Natural killer cell (primary cell): ENCODE data around the gene ECE1. TPM values are rescaled to one million over a fixed set of nuclear protein-coding genes. Genes with fewer than 3 reads are reported as not detected.

Source experiments
- ATAC-seq, 3 donors: fragments of 150-1000 bp in 2 of 3; fragments of 200-7000 bp in 1 of 3; cut with Tn5 transposase; 1 replicate in 1 of 3; 2 replicates in 2 of 3; pipeline ENCODE4 v1.10.0; 2021; ENCODE audit warnings: mild to moderate bottlenecking in 2 of 3, moderate library complexity in 2 of 3
- DNase-seq, 2 donors: peaks; one replicate each; pipeline versions ENCODE4 v3.0.0 to v3.0.0-alpha.2; 2013 to 2021; ENCODE audit warnings: mixed read lengths in 1 of 2
- H3K27ac ChIP-seq: one replicate; pipeline ENCODE4 v1.5.1; 2013; ENCODE audit warnings: mild to moderate bottlenecking, low read length
- H3K27me3 ChIP-seq: one replicate; pipeline ENCODE4 v1.6.1; 2013; ENCODE audit warnings: low read length; ENCODE audit not compliant: control insufficient read depth, insufficient read depth
- H3K36me3 ChIP-seq: one replicate; pipeline ENCODE4 v1.6.1; 2013; ENCODE audit warnings: low read length; ENCODE audit not compliant: control insufficient read depth, insufficient read depth
- H3K4me1 ChIP-seq: one replicate; pipeline ENCODE4 v1.6.1; 2013; ENCODE audit warnings: low read length; ENCODE audit not compliant: control insufficient read depth, insufficient read depth
- H3K4me3 ChIP-seq: one replicate; pipeline ENCODE4 v1.5.1; 2013; ENCODE audit warnings: low read length
- H3K9me3 ChIP-seq: one replicate; pipeline ENCODE4 v1.6.1; 2013; ENCODE audit warnings: low read length; ENCODE audit not compliant: control insufficient read depth, insufficient read depth
- H3K27ac Mint-ChIP-seq, 2 donors: one replicate each; pipeline ENCODE4 v1.8.0; 2022; ENCODE audit warnings: mild to moderate bottlenecking in 2 of 2, mixed read lengths in 2 of 2, moderate library complexity in 1 of 2
- H3K27me3 Mint-ChIP-seq, 2 donors: one replicate each; pipeline ENCODE4 v1.8.0; 2022; ENCODE audit warnings: low read depth in 2 of 2, mixed read lengths in 2 of 2
- H3K36me3 Mint-ChIP-seq: one replicate; pipeline ENCODE4 v1.8.0; 2022; ENCODE audit warnings: mixed read lengths
- H3K4me1 Mint-ChIP-seq, 2 donors: one replicate each; pipeline ENCODE4 v1.8.0; 2022; ENCODE audit warnings: mixed read lengths in 2 of 2
- H3K4me3 Mint-ChIP-seq: one replicate; pipeline ENCODE4 v1.8.0; 2022; ENCODE audit warnings: mild to moderate bottlenecking, moderate library complexity, mixed read lengths
- H3K9me3 Mint-ChIP-seq, 2 donors: one replicate each; pipeline ENCODE4 v1.8.0; 2022; ENCODE audit warnings: mixed read lengths in 2 of 2
- WGBS: methylation state at CpG from one replicate; pipeline ENCODE4 v1.1.7; 2013; ENCODE audit warnings: missing lambda C conversion rate; ENCODE audit not compliant: insufficient coverage; 5-methylcytosine and 5-hydroxymethylcytosine counted together
- intact Hi-C: fragments of 100-400 bp; cut with micrococcal nuclease; formaldehyde crosslinking; loops from one replicate; pipeline ENCODE4 v1.14.2; 2022
- total RNA-seq, 4 donors: library from RNA; stranded (reverse); fragments of 120-200 nt in 1 of 4; gene quantifications; one replicate each; pipeline versions ENCODE4 v1.2.3 to v1.2.4, GENCODE V29; 2013 to 2022
- TF ChIP-seq, protein P1 (sequence below): fragments of 200-600 bp; IDR thresholded peaks from one replicate; pipeline ENCODE4 v1.8.0; 2022; ENCODE audit warnings: antibody characterized with exemption

Gene ECE1
- total RNA-seq, 3 donors from 2014 or later (not counting 1 experiment from before 2014, with no cell fraction given): 47.2 to 70.1 (median 50.7) TPM

DNA sequence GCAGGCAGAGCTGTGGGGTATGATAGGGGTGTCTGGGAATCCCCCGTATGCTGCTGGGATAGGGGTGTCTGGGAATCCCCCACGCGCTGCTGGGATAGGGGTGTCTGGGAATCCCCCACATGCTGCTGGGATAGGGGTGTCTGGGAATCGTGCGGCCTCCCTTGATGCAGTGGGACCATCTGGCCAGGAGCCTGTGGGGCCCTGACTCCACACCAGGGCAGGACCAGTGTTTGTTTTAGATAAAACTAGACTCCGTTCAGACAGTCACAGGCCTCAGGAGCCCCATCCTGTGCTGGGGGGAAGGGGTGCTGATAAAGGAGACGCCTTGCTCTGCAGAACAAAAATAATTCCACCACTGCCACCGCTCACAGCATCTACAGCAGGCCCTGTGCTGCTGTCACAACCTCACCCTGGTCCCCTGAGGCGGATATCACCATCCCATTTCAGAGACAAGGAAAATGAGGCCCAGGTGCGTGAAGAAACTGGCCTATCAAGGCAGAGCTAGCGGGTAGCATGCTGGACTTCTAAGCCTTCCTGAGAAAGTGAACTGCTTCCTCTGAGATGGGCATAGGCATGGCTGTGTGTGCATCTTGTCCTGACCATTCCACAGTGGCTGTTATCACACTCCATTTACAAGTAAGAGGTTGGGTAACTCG is 24.0 kb downstream of the ECE1 start:
- no peak overlapping the region for H3K4me3 Mint-ChIP-seq
- no peaks in the 10 kb centered on the region for H3K9me3 ChIP-seq
- H3K4me3 ChIP-seq: no peak overlapping the region
- TF ChIP-seq, protein P1, sequence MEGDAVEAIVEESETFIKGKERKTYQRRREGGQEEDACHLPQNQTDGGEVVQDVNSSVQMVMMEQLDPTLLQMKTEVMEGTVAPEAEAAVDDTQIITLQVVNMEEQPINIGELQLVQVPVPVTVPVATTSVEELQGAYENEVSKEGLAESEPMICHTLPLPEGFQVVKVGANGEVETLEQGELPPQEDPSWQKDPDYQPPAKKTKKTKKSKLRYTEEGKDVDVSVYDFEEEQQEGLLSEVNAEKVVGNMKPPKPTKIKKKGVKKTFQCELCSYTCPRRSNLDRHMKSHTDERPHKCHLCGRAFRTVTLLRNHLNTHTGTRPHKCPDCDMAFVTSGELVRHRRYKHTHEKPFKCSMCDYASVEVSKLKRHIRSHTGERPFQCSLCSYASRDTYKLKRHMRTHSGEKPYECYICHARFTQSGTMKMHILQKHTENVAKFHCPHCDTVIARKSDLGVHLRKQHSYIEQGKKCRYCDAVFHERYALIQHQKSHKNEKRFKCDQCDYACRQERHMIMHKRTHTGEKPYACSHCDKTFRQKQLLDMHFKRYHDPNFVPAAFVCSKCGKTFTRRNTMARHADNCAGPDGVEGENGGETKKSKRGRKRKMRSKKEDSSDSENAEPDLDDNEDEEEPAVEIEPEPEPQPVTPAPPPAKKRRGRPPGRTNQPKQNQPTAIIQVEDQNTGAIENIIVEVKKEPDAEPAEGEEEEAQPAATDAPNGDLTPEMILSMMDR: no peak
- no peak overlapping the region for H3K27ac Mint-ChIP-seq
- 91% methylated on average over 12 of the region's 12 CpGs for WGBS
- peaks cover 10 to 29% of the 10 kb centered on the region in 2 donors for H3K4me1 Mint-ChIP-seq
- H3K4me1 ChIP-seq: peaks cover 12% of the 10 kb centered on the region
- H3K36me3 ChIP-seq: peaks cover 25% of the 10 kb centered on the region
- no peaks in the 10 kb centered on the region for H3K27me3 ChIP-seq
- ATAC-seq (no peak), DNase-seq (no peak)
- no peaks in the 10 kb centered on the region for H3K27me3 Mint-ChIP-seq
- no peaks in the 10 kb centered on the region for H3K9me3 Mint-ChIP-seq
- H3K27ac ChIP-seq: no peak overlapping the region
- H3K36me3 Mint-ChIP-seq: no peaks in the 10 kb centered on the region
- intact Hi-C loops: no loop called here

GRCh38 chr1:21265644-21266043 is 24.6 kb downstream of the ECE1 start:
- DNase-seq (no peak), ATAC-seq (no peak)
- Mint-ChIP-seq H3K9me3 (no peaks in the 10 kb centered on the region), H3K4me1 (peaks cover 10 to 33% of the 10 kb centered on the region in 2 donors), H3K27ac (no peak overlapping the region), H3K4me3 (no peak overlapping the region), H3K27me3 (no peaks in the 10 kb centered on the region), H3K36me3 (no peaks in the 10 kb centered on the region)
- Histone ChIP-seq H3K27me3 (no peaks in the 10 kb centered on the region), H3K27ac (no peak overlapping the region), H3K36me3 (peaks cover 25% of the 10 kb centered on the region), H3K4me3 (no peak overlapping the region), H3K4me1 (peaks cover 12% of the 10 kb centered on the region), H3K9me3 (no peaks in the 10 kb centered on the region)
- intact Hi-C loops: no loop called here
- TF ChIP-seq, protein P1: no peak
- 91% methylated on average over 5 of the region's 6 CpGs for WGBS

GRCh38 chr1:21264898-21265297 is 25.4 kb downstream of the ECE1 start:
- no peak overlapping the region for H3K27ac Mint-ChIP-seq
- Histone ChIP-seq H3K9me3 (no peaks in the 10 kb centered on the region), H3K4me3 (no peak overlapping the region), H3K36me3 (peaks cover 31% of the 10 kb centered on the region), H3K27me3 (no peaks in the 10 kb centered on the region), H3K4me1 (peaks cover 12% of the 10 kb centered on the region), H3K27ac (no peak overlapping the region)
- TF ChIP-seq, protein P1: no peak
- ATAC-seq (no peak), DNase-seq (no peak)
- WGBS: 97% methylated on average over 4 of the region's 4 CpGs
- H3K4me3 Mint-ChIP-seq: no peak overlapping the region
- no peaks in the 10 kb centered on the region for H3K27me3 Mint-ChIP-seq
- intact Hi-C loops: no loop called here
- H3K9me3 Mint-ChIP-seq: no peaks in the 10 kb centered on the region
- H3K36me3 Mint-ChIP-seq: no peaks in the 10 kb centered on the region
- peaks cover 10 to 26% of the 10 kb centered on the region in 2 donors for H3K4me1 Mint-ChIP-seq
